Measurements from ENCODE around the gene CBX6. TPM values are rescaled to one million over a fixed set of nuclear protein-coding genes. Genes with fewer than 3 reads are reported as not detected.
A peak's percentile ranks its signal among the peaks of the same experiment; 100 is the strongest.
"Not testable (repeated sequence)": the region's sequence is repeated elsewhere in the genome, so short reads cannot be mapped to it uniquely, and the experiment has no call there.

Gene CBX6
- polyA plus RNA-seq, 2 of the 4 experiments (the other 2 are of a cell fraction), result 9.8 to 24.0 TPM

DNA sequence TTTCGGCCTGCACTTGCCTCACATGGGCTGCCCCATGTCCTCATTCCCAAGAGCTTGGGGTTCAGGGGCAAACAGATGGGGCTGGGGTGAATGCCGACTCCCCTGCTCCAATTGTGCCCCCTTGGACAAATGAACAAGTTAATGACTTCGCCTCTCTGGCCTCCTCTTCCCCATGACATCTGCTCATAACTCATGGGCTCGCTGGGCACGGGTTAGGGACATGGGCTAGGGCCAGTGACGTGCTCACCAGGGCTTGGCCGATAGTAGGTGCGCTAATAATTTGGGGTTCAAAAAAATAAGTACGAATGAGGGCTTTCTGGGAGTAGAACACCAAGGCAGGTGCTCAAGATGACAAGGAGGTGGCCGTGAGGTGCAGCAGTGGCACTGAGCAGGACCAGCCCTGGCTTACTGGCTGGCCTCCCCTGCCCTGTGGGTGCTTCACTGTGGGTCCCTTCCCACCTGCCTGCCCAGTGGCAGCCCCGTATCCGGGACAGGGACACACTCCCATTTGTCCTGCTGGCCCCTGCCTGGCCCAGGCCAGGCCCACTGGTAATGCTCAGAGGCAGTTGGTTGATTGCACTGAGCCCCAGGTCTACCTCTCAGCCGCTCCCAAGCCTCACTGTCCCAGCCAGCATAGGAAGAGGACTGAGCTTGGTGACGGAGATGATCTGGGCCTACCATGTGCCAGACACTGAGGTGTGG, 12.3 kb downstream of the CBX6 start:
- POLR2A ChIA-PET, result interaction anchor here (1.0 kb wide), 1 partner anchor 9 kb away, joined by 3 read pairs; no protein-coding TSS in a partner anchor
- FAIRE-seq, result no peak

GRCh38 chr22:38858492-38858891, 13.5 kb downstream of the CBX6 start:
- DNase-seq (ENCODE audit: low read depth in 1 of 2, low spot score in 1 of 2) (no peak), ATAC-seq (no peak), FAIRE-seq (no peak)
- CTCF ChIA-PET, result interaction anchor here (0.6 to 3.6 kb wide), 5 partner anchors 11 to 177 kb away, joined by 3 to 26 read pairs (median 10); no protein-coding TSS in a partner anchor
- WGBS (ENCODE audit: missing lambda C conversion rate), result 63% methylated on average over 4 of the region's 9 CpGs
- Histone ChIP-seq H3K9me3 (no peaks in the 10 kb centered on the region), H3K27ac (no peak overlapping the region), H3K4me2 (no peak overlapping the region), H3K4me1 (no peaks in the 10 kb centered on the region; the same call in 2 of the 3 replicates), H3K4me3 (no peak overlapping the region)
- no peak for TF ChIP-seq CBX8 (IDR thresholded peaks at IDR 0.05)
- TF ChIP-seq EHF (CRISPR knock-in tag; IDR thresholded peaks at IDR 0.05), result no peak
- no peak for TF ChIP-seq FOSB (CRISPR knock-in tag; IDR thresholded peaks at IDR 0.05)
- no peak for TF ChIP-seq CBX2 (IDR thresholded peaks at IDR 0.05; ENCODE audit: borderline replicate concordance, low read depth)
- no peak for TF ChIP-seq MAX (IDR thresholded peaks at IDR 0.05)
- no peak for TF ChIP-seq PHF8 (IDR thresholded peaks at IDR 0.05; ENCODE audit: borderline replicate concordance, low read depth)
- TF ChIP-seq TFCP2L1 (CRISPR knock-in tag; IDR thresholded peaks at IDR 0.05), result no peak
- no peak for TF ChIP-seq JUNB (IDR thresholded peaks at IDR 0.05)
- TF ChIP-seq FOSL2 (IDR thresholded peaks at IDR 0.05), result no peak
- no peak for TF ChIP-seq FOSL2 (CRISPR knock-in tag; IDR thresholded peaks at IDR 0.05)
- TF ChIP-seq RNF2 (IDR thresholded peaks at IDR 0.05; ENCODE audit: borderline replicate concordance, low read depth), result no peak
- no peak for TF ChIP-seq CEBPB (IDR thresholded peaks at IDR 0.05)
- TF ChIP-seq ZSCAN20 (CRISPR knock-in tag; IDR thresholded peaks at IDR 0.05), result no peak
- no peak for TF ChIP-seq CHD2 (IDR thresholded peaks at IDR 0.05; ENCODE audit: low read length, partially characterized antibody)
- TF ChIP-seq ESRRA (IDR thresholded peaks at IDR 0.05; ENCODE audit: borderline replicate concordance, low read length), result no peak
- TF ChIP-seq NPAS2 (CRISPR knock-in tag; IDR thresholded peaks at IDR 0.05; ENCODE audit: borderline replicate concordance), result no peak
- TF ChIP-seq, protein P1, sequence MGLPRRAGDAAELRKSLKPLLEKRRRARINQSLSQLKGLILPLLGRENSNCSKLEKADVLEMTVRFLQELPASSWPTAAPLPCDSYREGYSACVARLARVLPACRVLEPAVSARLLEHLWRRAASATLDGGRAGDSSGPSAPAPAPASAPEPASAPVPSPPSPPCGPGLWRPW (IDR thresholded peaks at IDR 0.05), result no peak
- no peak for TF ChIP-seq EP300 (IDR thresholded peaks at IDR 0.05)
- no peak for TF ChIP-seq HOXB5 (CRISPR knock-in tag; IDR thresholded peaks at IDR 0.05)
- TF ChIP-seq RAD21 (conservative IDR thresholded peaks at IDR 0.05 in 1 of 2, IDR thresholded peaks at IDR 0.05 in 1 of 2), result no peak
- no peak for TF ChIP-seq KDM1A (IDR thresholded peaks at IDR 0.05; ENCODE audit: low read depth)
- POLR2A ChIA-PET, result no interaction called here

More for the DNA sequence above, 12.3 kb downstream of the CBX6 start:
- Histone ChIP-seq H3K4me3 (no peak overlapping the region), H3K9me3 (no peaks in the 10 kb centered on the region), H3K4me1 (no peaks in the 10 kb centered on the region; the same call in 2 of the 3 replicates), H3K27ac (no peak overlapping the region), H3K4me2 (no peak overlapping the region)
- DNase-seq (ENCODE audit: low read depth in 1 of 2, low spot score in 1 of 2) (no peak), ATAC-seq (peak in 1 of 2 experiments; percentile 23; a peak in 4 of 6 replicates)
- TF ChIP-seq GATA3 (IDR thresholded peaks at IDR 0.05; ENCODE audit: borderline replicate concordance), result no peak
- no peak for TF ChIP-seq PBX3 (IDR thresholded peaks at IDR 0.05)
- TF ChIP-seq MAFK (IDR thresholded peaks at IDR 0.05; ENCODE audit: partially characterized antibody), result no peak
- no peak for TF ChIP-seq FOSB (CRISPR knock-in tag; IDR thresholded peaks at IDR 0.05)
- no peak for TF ChIP-seq ZFP36 (IDR thresholded peaks at IDR 0.05; ENCODE audit: borderline replicate concordance, partially characterized antibody)
- TF ChIP-seq HOXB13 (CRISPR knock-in tag; IDR thresholded peaks at IDR 0.05; ENCODE audit: low read depth), result no peak
- TF ChIP-seq KDM5A (IDR thresholded peaks at IDR 0.05), result no peak
- TF ChIP-seq EHF (CRISPR knock-in tag; IDR thresholded peaks at IDR 0.05), result no peak
- TF ChIP-seq HOXB5 (CRISPR knock-in tag; IDR thresholded peaks at IDR 0.05), result no peak
- TF ChIP-seq RFX5 (IDR thresholded peaks at IDR 0.05), result no peak
- no peak for TF ChIP-seq FOXS1 (CRISPR knock-in tag; IDR thresholded peaks at IDR 0.05)
- no peak for TF ChIP-seq JUN (IDR thresholded peaks at IDR 0.05)
- TF ChIP-seq ZC3H11A (IDR thresholded peaks at IDR 0.05), result no peak
- WGBS (ENCODE audit: missing lambda C conversion rate), result 97% methylated on average over 9 of the region's 14 CpGs
- CTCF ChIA-PET, result interaction anchor here (1.7 to 3.6 kb wide), 5 partner anchors 10 to 144 kb away, joined by 4 to 26 read pairs (median 10); no protein-coding TSS in a partner anchor

DNA sequence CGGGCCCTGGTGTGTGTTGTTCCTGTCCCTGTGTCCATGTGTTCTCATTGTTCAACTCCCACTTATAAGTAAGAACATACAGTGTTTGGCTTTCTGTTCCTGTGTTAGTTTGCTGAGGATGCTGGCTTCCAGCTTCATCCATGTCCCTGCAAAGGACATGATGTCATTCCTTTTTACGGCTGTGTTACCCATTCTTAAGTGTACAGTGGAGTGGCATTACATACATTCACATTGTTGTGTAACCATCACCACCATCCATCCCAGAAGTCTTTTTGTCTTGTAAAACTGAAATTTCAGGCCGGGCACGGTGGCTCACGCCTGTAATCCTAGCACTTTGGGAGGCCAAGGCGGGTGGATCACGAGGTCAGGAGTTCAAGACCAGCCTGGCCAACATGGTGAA, 17.5 kb downstream of the CBX6 start:
- not testable (repeated sequence) for H3K9me3 ChIP-seq; H3K27ac ChIP-seq; H3K4me2 ChIP-seq; H3K4me3 ChIP-seq; DNase-seq (ENCODE audit: low read depth in 1 of 2, low spot score in 1 of 2); FAIRE-seq; ATAC-seq
- POLR2A ChIA-PET, result interaction anchor here (0.6 to 1.7 kb wide), 2 partner anchors 8 to 10 kb away, joined by 4 to 13 read pairs; partner anchors contain the start of gene NPTXR
- peaks cover 18% of the 10 kb centered on the region for H3K4me1 ChIP-seq
- CTCF ChIA-PET, result interaction anchor here (0.9 to 5.7 kb wide), 4 partner anchors 13 to 86 kb away, joined by 4 to 38 read pairs (median 21); no protein-coding TSS in a partner anchor
- WGBS (ENCODE audit: missing lambda C conversion rate), result 76% methylated on average over 7 of the region's 7 CpGs

DNA sequence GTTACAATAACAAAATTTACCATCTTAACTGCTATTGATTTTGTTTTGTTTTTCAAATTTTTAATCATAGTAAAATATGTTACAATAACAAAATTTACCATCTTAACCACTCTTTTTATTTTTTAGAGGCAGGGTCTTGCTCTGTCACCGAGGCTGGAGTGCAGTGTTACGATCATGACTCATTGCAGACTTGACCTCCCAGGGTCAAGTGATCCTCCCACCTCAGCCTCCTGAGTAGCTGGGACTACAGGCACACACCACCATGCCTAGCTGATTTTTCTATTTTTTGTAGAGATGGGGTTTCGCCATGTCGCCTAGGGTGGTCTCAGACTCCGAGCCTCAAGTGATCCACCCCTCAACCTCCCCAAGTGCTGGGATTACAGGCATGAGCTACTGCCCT, 18.1 kb downstream of the CBX6 start:
- 40% methylated on average over 5 of the region's 5 CpGs for WGBS (ENCODE audit: missing lambda C conversion rate)

More for the DNA sequence above, 18.1 kb downstream of the CBX6 start:
- not testable (repeated sequence) for FAIRE-seq; H3K4me3 ChIP-seq; H3K27ac ChIP-seq; H3K4me2 ChIP-seq; DNase-seq (ENCODE audit: low read depth in 1 of 2, low spot score in 1 of 2); ATAC-seq; H3K9me3 ChIP-seq
- H3K4me1 ChIP-seq, result peaks cover 18% of the 10 kb centered on the region
- CTCF ChIA-PET, result interaction anchor here (0.9 to 5.7 kb wide), 6 partner anchors 11 to 85 kb away, joined by 3 to 38 read pairs (median 4); no protein-coding TSS in a partner anchor
- POLR2A ChIA-PET, result interaction anchor here (0.6 to 1.7 kb wide), 2 partner anchors 9 kb away, joined by 4 to 13 read pairs; partner anchors contain the start of gene NPTXR

All from A549 (cell line).